Upper lobe of left lung (tissue), 4 donors: ENCODE measurements around the gene KRT40.

Experiments
- POLR2A ChIP-seq, 4 donors: fragments of 450-650 bp; IDR thresholded peaks; one replicate each; pipeline ENCODE4 v1.5.1; 2016 to 2017; ENCODE audit warnings: antibody characterized with exemption in 4 of 4, mild to moderate bottlenecking in 2 of 4
- POLR2AphosphoS5 ChIP-seq, 2 donors: sonication (generic); formaldehyde crosslinking; IDR thresholded peaks; one replicate each; pipeline ENCODE4 v1.5.1; 2017; ENCODE audit warnings: antibody characterized with exemption in 2 of 2
- TF ChIP-seq, protein P1 (sequence below), 6 experiments: fragments of 450-650 bp in 4 of 6; fragments of 200-600 bp in 2 of 6; sonication (generic) in 2 of 6; IDR thresholded peaks; one replicate each; pipeline ENCODE4 v1.5.1; 2016 to 2019; ENCODE audit warnings: antibody characterized with exemption in 6 of 6

DNA sequence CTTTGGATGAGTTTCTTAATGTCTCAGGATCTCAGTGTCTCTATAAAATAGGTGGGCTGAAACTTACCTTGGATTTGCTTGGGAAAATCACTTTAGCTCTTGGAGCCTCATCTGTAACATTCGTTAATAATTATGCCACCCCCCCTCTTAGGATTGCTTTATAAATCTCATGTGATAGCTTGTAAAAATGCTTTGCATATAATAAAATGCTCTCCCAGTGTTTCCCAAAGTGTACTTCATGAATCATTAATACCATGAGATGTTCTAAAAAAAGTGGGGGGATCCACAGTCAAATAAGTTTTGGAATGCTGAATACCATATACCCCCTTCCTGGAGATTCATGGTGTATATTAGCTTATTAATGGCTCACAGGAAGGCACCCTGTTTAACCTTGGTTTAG, 22.5 kb downstream of the KRT40 start:
- TF ChIP-seq, protein P1, sequence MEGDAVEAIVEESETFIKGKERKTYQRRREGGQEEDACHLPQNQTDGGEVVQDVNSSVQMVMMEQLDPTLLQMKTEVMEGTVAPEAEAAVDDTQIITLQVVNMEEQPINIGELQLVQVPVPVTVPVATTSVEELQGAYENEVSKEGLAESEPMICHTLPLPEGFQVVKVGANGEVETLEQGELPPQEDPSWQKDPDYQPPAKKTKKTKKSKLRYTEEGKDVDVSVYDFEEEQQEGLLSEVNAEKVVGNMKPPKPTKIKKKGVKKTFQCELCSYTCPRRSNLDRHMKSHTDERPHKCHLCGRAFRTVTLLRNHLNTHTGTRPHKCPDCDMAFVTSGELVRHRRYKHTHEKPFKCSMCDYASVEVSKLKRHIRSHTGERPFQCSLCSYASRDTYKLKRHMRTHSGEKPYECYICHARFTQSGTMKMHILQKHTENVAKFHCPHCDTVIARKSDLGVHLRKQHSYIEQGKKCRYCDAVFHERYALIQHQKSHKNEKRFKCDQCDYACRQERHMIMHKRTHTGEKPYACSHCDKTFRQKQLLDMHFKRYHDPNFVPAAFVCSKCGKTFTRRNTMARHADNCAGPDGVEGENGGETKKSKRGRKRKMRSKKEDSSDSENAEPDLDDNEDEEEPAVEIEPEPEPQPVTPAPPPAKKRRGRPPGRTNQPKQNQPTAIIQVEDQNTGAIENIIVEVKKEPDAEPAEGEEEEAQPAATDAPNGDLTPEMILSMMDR (IDR thresholded peaks at IDR 0.05), result no peak
- TF ChIP-seq POLR2AphosphoS5 (IDR thresholded peaks at IDR 0.05) (no peak), POLR2A (IDR thresholded peaks at IDR 0.05) (no peak)
